Kidney glomerular epithelial cell (primary cell): Measurements from ENCODE around the gene THAP2.
A peak's percentile ranks its signal among the peaks of the same experiment; 100 is the strongest.

Experiments used
- DNase-seq: peaks from one replicate; lab custom pipeline; 2025; lab: John Stamatoyannopoulos, UW

The THAP2 gene

DNA sequence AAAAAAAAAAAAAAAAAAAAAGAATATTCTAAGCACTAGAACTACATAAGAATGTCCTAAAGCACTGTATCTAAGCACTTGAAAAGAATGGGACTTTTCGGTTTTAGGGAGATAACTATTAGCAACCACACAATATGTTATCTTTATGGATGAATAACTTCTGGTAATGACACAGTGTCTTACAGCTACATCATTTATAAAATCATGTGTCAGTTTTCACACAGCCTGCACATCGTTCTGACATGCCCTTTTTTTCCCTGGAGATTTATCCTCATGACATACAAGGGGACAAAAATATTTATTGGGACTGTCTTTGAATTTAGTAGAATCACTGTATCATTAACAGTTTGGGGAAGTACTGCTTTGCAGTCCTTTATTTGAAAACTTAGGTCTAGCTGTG lies 39.1 kb downstream of the THAP2 start:
- peak; percentile 56 for DNase-seq

DNA sequence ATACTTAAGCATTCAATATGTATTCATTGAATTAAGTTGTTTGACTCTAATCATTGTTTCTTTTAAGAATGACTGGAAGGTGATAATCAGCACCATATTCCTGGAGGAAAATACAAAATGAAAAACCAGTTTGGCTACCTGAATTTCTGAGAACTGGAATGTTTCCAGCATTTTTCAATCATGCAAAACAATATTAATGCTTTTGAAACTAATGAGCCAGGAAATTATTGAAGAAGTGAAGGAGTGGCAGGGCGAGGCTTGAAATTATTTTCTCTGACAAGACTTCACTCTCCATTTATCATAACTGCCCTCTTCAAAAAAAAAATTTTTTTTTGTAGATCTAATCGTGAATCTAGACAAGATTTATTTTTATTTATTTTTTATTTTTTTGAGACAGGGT lies 40.8 kb downstream of the THAP2 start:
- no peak for DNase-seq

DNA sequence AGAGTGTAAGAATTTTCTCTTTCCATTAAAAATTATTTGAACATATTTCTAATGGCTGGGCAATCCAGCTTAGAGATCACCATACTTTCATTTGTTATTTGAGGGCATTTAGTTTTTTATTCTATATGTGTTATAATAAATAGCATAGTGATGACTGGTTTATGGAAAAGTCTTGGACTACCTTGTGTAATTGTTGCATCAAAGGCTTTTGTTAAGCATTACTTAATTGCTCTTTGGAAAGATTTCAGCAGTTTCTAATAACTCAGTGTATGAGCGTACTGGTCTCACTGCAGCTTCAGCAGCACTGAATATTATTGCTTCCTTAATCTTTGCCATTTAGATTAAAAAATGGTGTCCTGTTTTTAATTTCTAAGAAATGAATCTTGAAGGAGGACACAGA lies 44.6 kb downstream of the THAP2 start:
- no peak for DNase-seq

DNA sequence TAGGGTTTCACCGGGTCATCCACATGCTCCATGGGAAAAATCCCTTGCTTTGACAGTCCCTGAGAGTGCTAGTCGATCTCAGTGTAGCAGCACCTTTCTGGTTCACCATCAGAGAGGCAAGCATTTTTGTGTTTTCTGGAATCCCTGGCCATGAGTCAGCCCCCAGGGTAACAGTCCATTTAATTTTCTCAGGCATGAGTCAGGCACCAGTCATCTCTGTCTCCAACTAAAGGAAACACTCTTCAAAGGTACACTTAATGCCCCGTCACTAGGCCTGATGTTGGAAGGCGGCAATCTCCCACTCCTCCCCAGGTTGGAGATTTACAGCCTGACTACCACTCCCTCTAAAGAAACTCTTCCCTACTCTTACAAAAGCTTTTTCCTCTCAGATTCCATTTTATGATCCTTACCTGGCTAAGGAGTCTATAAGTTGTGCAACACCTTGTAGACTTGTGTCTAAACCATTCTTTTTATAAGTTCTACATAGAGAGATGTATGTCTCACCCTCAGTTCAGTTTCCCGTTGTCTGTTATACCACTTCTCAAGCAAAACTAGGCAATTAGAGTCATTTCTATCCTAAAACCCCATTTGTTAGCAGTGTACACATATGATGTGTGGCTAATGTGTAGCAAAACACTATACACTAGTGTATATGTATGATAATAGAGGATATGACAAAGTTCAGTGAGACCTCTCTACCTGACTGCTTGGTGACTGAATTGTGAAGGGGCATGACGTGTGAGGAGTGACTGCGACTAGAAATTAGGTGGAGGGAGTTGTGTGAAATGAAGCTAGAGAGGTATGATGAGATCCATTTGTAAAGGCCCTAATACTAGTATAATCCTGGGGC lies 46.4 kb downstream of the THAP2 start:
- peak; percentile 99 for DNase-seq

DNA sequence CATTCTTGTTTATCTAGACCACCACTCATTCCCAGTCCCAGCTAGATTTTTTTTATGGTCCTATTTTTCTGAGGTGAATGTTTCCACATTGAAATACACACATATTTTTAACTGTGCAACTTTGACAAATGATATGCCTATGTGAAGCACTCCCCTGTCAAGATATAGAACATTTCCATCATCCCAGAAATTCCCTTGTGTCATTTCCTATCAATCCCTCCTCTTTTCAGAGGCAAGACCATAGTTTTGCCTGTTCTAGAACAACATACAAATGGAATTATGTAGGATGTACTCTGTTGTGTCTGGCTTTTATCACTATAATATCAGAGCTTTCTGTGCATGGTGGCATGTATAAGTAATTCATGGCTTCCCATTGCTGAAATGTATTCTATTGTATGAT lies 54.5 kb downstream of the THAP2 start:
- DNase-seq, result no peak

DNA sequence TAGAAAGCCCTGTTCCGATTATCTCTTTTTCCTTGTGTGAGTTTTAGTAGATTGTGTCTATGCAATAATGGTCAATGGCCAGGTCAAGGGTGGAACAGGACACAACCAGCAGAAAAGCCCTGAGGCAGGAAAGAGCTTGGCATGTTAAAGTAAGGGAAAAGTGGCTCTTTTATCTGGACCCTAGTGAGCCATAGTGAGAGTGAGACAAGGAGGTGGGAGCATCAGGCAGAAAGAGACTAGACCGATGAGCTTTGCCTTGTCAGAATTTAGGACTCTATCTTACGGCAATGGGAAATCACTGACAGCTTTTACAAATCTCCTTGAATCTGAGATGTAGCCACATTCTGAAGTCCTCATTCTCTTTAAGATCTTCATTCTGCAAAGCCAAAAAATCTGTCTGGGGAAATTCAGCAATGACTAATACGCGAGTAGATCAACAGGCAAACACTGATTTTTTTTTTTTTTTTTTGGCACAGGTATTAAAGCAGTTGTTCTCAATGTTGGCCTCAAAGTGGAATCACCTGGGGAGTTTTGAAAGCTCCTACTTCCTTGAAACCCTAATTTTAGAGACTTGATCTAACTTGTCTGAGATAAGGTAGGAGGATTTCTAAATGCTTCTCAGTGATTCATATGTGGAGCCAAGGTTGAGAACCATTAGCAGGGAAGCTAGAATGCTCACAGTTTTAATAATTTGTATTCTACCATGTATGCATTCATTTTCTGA lies 55.7 kb downstream of the THAP2 start:
- no peak for DNase-seq

DNA sequence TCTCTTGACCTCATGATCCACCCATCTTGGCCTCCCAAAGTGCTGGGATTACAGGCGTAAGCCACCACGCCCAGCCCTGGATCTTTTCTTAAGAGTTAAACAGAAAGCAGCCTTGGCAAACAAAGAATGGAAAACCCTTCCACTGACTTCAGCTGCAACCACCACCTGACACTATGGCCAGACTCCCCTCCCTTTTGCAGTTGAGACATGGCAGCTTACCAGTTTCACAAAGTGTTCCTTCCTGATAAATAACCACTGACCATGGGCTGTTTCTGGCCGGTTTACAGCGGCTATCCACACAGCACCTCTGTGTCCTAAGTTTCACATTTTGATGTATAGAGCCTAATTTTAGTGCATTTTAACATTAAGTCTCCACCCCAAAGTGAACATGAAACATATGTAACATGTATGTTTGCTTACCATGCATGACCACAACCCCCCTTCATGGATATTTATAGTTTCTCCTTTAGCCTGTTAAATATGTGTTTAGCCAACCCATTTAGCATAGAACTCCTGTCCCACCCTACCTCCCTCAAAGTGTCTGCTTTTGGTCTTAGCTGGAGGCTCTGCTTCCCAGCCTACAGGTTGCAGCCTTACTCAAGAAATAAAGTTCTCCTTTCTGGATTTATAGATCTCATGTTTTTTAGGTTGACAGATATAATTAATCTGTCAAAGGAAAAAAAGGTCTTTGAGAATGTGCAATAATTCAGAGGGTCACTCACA lies 57.8 kb downstream of the THAP2 start:
- DNase-seq, result no peak

DNA sequence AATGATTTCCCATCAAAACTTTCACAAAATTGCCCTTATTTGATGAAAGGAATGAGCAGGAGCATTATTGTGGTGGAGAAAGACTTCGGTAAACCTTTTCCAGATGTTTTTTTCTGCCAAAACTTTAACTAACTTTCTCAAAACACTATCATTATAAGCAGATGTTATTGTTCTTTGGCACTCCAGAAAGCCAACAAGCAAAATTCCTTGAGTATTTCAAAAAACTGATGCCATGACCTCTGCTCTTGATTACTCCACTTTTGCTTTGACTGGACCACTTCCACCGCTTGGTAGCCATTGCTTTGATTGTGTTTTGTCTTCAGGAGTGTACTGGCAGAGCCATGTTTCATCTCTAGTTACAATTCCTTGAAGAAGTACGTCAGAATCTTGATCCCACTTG lies 60.9 kb downstream of the THAP2 start:
- no peak for DNase-seq

DNA sequence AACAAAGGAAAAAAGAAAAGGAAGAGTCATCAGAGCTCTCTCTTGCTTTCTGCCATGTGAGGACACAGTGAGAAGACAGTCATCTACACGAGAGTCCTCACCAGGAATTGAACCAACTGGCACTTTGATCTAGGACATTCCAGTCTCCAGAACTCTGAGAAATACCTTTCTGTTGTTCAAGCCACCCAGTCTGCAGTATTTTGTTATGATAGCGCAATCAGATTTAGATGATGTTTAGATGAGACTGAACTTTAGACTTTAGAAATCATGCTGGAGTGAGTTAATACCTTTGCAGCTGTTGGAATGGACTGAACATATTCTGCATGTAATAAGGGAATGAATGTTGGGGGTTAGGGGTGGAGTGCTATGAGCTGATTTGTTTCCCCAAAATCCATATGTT lies 62.4 kb downstream of the THAP2 start:
- DNase-seq, result no peak

DNA sequence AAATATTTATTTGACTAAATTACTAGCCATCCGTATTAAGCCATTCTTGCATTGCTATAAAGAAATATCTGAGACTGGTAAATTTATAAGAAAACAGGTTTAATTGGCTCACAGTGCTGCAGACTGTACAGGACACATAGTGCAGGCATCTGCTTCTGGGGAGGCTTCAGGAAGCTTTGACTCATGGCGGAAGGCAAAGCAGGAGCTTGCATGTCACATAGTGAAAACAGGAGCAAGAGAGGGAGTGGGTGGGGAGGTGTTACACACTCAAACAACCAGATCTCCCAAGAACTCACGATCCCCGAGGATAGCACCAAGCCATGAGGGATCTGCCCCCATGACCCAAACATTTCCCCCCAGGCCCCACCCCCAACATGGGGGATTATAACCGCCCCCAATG lies 63.9 kb downstream of the THAP2 start:
- no peak for DNase-seq
